ENCODE data around the gene GBA3.

The GBA3 gene

GRCh38 chr4:22730021-22730420 is 37.3 kb downstream of the GBA3 start:
- H3K4me3 ChIP-seq (ENCODE audit: control insufficient read depth, low read depth, low read length) = no peak overlapping the region
- TF ChIP-seq, protein P1, sequence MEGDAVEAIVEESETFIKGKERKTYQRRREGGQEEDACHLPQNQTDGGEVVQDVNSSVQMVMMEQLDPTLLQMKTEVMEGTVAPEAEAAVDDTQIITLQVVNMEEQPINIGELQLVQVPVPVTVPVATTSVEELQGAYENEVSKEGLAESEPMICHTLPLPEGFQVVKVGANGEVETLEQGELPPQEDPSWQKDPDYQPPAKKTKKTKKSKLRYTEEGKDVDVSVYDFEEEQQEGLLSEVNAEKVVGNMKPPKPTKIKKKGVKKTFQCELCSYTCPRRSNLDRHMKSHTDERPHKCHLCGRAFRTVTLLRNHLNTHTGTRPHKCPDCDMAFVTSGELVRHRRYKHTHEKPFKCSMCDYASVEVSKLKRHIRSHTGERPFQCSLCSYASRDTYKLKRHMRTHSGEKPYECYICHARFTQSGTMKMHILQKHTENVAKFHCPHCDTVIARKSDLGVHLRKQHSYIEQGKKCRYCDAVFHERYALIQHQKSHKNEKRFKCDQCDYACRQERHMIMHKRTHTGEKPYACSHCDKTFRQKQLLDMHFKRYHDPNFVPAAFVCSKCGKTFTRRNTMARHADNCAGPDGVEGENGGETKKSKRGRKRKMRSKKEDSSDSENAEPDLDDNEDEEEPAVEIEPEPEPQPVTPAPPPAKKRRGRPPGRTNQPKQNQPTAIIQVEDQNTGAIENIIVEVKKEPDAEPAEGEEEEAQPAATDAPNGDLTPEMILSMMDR (conservative IDR thresholded peaks at IDR 0.05; ENCODE audit: control insufficient read depth, insufficient read depth, low read depth, low read length) = no peak
- DNase-seq (ENCODE audit: low read depth) = no peak

DNA sequence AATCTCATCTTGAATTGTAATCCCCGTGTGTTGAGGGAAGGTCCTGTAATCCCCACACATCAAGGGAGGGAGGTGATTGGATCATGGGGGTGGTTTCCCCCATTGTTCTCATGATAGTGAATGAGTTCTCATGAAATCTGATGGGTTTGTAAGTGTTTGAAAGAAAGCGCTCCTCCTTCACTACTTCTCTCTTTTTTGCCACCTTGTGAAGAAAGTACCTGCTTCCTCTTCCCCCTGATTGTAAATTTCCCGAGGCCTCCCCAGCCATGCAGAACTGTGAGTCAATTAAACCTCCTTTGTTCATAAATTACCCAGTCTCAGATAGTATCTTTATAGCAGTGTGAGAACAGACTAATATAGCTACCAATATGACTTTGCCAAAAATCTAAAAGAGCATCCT is 41.1 kb downstream of the GBA3 start:
- TF ChIP-seq, protein P1 (conservative IDR thresholded peaks at IDR 0.05; ENCODE audit: control insufficient read depth, insufficient read depth, low read depth, low read length) = no peak
- DNase-seq (ENCODE audit: low read depth) = no peak

GRCh38 chr4:22736912-22737311 is 44.2 kb downstream of the GBA3 start:
- no peak overlapping the region for H3K4me3 ChIP-seq (ENCODE audit: control insufficient read depth, low read depth, low read length)
- TF ChIP-seq, protein P1 (conservative IDR thresholded peaks at IDR 0.05; ENCODE audit: control insufficient read depth, insufficient read depth, low read depth, low read length) = no peak
- no peak for DNase-seq (ENCODE audit: low read depth)

More for the DNA sequence above, 41.1 kb downstream of the GBA3 start:
- H3K4me3 ChIP-seq (ENCODE audit: control insufficient read depth, low read depth, low read length) = no peak overlapping the region

GRCh38 chr4:22739968-22740367 is 47.2 kb downstream of the GBA3 start:
- no peak for DNase-seq (ENCODE audit: low read depth)
- no peak overlapping the region for H3K4me3 ChIP-seq (ENCODE audit: control insufficient read depth, low read depth, low read length)
- TF ChIP-seq, protein P1 (conservative IDR thresholded peaks at IDR 0.05; ENCODE audit: control insufficient read depth, insufficient read depth, low read depth, low read length) = no peak

GRCh38 chr4:22741744-22742143 is 49.0 kb downstream of the GBA3 start:
- TF ChIP-seq, protein P1 (conservative IDR thresholded peaks at IDR 0.05; ENCODE audit: control insufficient read depth, insufficient read depth, low read depth, low read length) = no peak
- no peak for DNase-seq (ENCODE audit: low read depth)
- no peak overlapping the region for H3K4me3 ChIP-seq (ENCODE audit: control insufficient read depth, low read depth, low read length)

DNA sequence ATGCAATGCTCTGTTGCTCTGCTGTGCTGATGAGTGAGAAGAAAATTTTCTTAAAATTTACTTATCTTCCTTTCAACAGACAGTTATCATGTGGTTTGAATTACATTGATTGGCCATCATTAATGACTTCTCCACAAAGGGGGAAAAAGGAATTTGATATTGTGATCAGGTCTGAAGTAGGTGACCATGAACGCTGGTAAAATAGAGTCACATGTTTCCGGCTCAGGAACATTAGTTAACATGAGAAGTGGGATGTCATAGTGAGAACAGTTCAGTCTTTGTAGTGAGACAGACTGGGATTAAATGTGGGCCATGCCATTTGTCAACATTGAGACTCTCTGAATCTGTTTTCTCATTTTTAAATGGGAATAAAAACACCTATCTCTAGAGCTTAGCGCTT is 50.6 kb downstream of the GBA3 start:
- DNase-seq (ENCODE audit: low read depth) = no peak
- TF ChIP-seq, protein P1 (conservative IDR thresholded peaks at IDR 0.05; ENCODE audit: control insufficient read depth, insufficient read depth, low read depth, low read length) = no peak
- H3K4me3 ChIP-seq (ENCODE audit: control insufficient read depth, low read depth, low read length) = no peak overlapping the region

- no peak for DNase-seq (ENCODE audit: low read depth)
- H3K4me3 ChIP-seq (ENCODE audit: control insufficient read depth, low read depth, low read length) = no peak overlapping the region
- TF ChIP-seq, protein P1 (conservative IDR thresholded peaks at IDR 0.05; ENCODE audit: control insufficient read depth, insufficient read depth, low read depth, low read length) = no peak
Measured at GRCh38 chr4:22744478-22745062, 51.8 kb downstream of the GBA3 start.

Data from fibroblast of mammary gland (primary cell).